Skeletal muscle cell (primary cell): ENCODE results near the gene DLEC1.

Experiments
- DNase-seq: peaks from one replicate; pipeline ENCODE4 v3.0.0-alpha.2; 2010; ENCODE audit warnings: low read depth
- H3K4me3 ChIP-seq: 2 replicates; pipeline ENCODE4 v1.5.1; 2011; ENCODE audit warnings: low read depth, mild to moderate bottlenecking, control low read depth, low read length, moderate library complexity

Gene DLEC1

GRCh38 chr3:38116471-38117162, 77.6 kb downstream of the DLEC1 start:
- DNase-seq = no peak
- no peak overlapping the region for H3K4me3 ChIP-seq

- H3K4me3 ChIP-seq = no peak overlapping the region
- DNase-seq = no peak
These were observed 78.2 kb downstream of the DLEC1 start for GRCh38 chr3:38117163-38117716.

GRCh38 chr3:38117748-38118420, 78.9 kb downstream of the DLEC1 start:
- H3K4me3 ChIP-seq = no peak overlapping the region
- no peak for DNase-seq

GRCh38 chr3:38118421-38119247, 79.6 kb downstream of the DLEC1 start:
- no peak overlapping the region for H3K4me3 ChIP-seq
- DNase-seq = no peak

- H3K4me3 ChIP-seq = no peak overlapping the region
- no peak for DNase-seq
These were observed 80.2 kb downstream of the DLEC1 start for GRCh38 chr3:38119248-38119544.

GRCh38 chr3:38119821-38120692, 81.0 kb downstream of the DLEC1 start:
- no peak overlapping the region for H3K4me3 ChIP-seq
- no peak for DNase-seq

GRCh38 chr3:38120693-38121450, 81.9 kb downstream of the DLEC1 start:
- DNase-seq = no peak
- H3K4me3 ChIP-seq = no peak overlapping the region

GRCh38 chr3:38121451-38121831, 82.4 kb downstream of the DLEC1 start:
- no peak for DNase-seq
- H3K4me3 ChIP-seq = no peak overlapping the region

GRCh38 chr3:38121832-38122461, 82.9 kb downstream of the DLEC1 start:
- no peak overlapping the region for H3K4me3 ChIP-seq
- DNase-seq = no peak

- H3K4me3 ChIP-seq = no peak overlapping the region
- DNase-seq = no peak
These were observed 83.8 kb downstream of the DLEC1 start for GRCh38 chr3:38122712-38123290.

- DNase-seq = no peak
These were observed 85.5 kb downstream of the DLEC1 start for GRCh38 chr3:38124324-38125122.

GRCh38 chr3:38125305-38126120, 86.5 kb downstream of the DLEC1 start:
- no peak for DNase-seq
- no peak overlapping the region for H3K4me3 ChIP-seq

More at GRCh38 chr3:38124324-38125122, 85.5 kb downstream of the DLEC1 start:
- H3K4me3 ChIP-seq = no peak overlapping the region

GRCh38 chr3:38126121-38126892, 87.3 kb downstream of the DLEC1 start:
- no peak for DNase-seq
- no peak overlapping the region for H3K4me3 ChIP-seq

GRCh38 chr3:38127611-38128302, 88.7 kb downstream of the DLEC1 start:
- no peak for DNase-seq

GRCh38 chr3:38128303-38128655, 89.3 kb downstream of the DLEC1 start:
- H3K4me3 ChIP-seq = no peak overlapping the region
- DNase-seq = no peak

More at GRCh38 chr3:38127611-38128302, 88.7 kb downstream of the DLEC1 start:
- H3K4me3 ChIP-seq = no peak overlapping the region
